ENCODE measurements around the gene PSME3.
"Not testable (repeated sequence)": the region's sequence is repeated elsewhere in the genome, so short reads cannot be mapped to it uniquely, and the experiment has no call there.

Gene PSME3

DNA sequence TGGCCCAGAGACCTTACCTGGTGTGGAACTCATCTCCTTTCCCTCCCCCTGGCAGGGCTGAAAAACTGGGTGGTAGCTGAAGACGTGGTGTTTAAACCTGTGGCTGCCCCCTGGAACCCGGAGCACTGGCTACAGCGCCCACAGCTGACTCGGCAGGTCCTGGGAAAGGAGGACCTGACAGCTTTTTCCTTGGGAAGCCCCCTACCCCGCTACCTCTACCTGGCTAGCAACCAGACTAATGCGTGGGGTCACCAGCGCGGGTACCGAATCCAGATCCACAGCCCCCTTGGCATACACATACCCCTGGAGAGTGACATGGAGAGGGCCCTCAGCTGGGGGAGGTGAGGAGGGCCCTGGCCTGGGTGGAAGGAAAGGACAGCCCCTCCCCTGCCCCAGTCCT is 15.8 kb downstream of the PSME3 start:
- in situ Hi-C loops (cut with MboI; ENCODE audit: low sequenced_read_pairs, unreplicated experiment), result no loop called here
- DNase-seq (ENCODE audit: low spot score), result no peak
- TF ChIP-seq, protein P1, sequence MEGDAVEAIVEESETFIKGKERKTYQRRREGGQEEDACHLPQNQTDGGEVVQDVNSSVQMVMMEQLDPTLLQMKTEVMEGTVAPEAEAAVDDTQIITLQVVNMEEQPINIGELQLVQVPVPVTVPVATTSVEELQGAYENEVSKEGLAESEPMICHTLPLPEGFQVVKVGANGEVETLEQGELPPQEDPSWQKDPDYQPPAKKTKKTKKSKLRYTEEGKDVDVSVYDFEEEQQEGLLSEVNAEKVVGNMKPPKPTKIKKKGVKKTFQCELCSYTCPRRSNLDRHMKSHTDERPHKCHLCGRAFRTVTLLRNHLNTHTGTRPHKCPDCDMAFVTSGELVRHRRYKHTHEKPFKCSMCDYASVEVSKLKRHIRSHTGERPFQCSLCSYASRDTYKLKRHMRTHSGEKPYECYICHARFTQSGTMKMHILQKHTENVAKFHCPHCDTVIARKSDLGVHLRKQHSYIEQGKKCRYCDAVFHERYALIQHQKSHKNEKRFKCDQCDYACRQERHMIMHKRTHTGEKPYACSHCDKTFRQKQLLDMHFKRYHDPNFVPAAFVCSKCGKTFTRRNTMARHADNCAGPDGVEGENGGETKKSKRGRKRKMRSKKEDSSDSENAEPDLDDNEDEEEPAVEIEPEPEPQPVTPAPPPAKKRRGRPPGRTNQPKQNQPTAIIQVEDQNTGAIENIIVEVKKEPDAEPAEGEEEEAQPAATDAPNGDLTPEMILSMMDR (IDR thresholded peaks at IDR 0.05; ENCODE audit: borderline replicate concordance, control extremely low read depth, extremely low read depth, insufficient read depth, missing control alignments), result no peak

DNA sequence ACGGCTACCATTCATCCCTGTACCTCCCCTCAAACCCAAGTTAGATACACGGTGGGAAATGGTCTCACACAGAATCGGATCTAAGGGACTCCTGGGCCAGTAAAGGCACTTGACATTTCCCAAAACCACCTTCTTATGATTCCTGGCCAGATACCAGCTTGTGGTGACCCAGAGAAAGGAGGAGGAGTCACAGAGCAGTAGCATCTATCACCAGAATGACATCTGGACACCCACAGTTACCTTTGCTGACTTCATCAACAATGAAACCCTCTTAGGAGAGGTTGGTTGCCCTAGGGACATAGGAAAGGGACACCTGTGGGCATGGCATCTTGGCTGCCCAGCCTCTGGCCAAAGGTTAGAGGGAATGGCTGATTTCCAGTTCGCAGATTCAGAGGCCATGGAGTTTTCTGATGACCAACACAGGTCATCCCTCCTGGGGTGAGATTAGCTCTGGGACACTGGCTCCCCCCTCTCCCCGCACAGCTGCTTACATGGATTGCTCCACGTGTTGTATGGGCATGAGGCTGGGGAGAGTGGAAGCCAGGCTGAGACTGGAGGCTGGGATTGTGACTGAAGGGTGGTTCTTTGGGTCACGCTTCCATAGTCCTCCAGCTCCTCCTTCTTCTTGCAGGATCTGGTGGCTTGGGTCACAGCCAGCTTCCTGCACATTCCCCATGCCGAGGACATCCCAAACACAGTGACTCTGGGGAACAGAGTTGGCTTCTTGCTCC is 16.4 kb downstream of the PSME3 start:
- in situ Hi-C loops (cut with MboI; ENCODE audit: low sequenced_read_pairs, unreplicated experiment), result no loop called here
- no peak for DNase-seq (ENCODE audit: low spot score)
- TF ChIP-seq, protein P1 (IDR thresholded peaks at IDR 0.05; ENCODE audit: borderline replicate concordance, control extremely low read depth, extremely low read depth, insufficient read depth, missing control alignments), result no peak

DNA sequence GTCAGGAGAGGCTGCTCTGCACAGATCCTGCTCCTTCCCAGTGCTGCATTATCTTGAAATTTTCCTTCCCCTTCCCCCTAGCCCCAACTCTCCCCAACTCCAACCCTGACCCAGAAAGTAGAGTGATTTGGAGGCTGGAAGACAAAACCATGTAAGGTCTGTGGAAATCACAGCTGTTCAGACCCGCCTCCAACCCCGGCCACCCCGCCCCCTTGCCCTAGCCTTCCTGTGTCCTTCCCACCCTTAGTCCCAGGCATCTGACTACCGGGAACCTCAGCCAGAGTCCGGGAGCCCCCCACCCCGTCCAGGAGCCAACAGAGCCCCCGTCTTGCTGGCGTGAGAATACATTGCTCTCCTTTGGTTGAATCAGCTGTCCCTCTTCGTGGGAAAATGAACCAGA is 17.8 kb downstream of the PSME3 start, which contains the start of gene AOC3:
TSS of gene AOC3 (plus strand) at position 246 of the 400 bp plus-strand sequence. CDS start at position 391, 145 bp downstream.
- TF ChIP-seq, protein P1 (IDR thresholded peaks at IDR 0.05; ENCODE audit: borderline replicate concordance, control extremely low read depth, extremely low read depth, insufficient read depth, missing control alignments), result no peak
- in situ Hi-C loops (cut with MboI; ENCODE audit: low sequenced_read_pairs, unreplicated experiment), result no loop called here
- no peak for DNase-seq (ENCODE audit: low spot score)

DNA sequence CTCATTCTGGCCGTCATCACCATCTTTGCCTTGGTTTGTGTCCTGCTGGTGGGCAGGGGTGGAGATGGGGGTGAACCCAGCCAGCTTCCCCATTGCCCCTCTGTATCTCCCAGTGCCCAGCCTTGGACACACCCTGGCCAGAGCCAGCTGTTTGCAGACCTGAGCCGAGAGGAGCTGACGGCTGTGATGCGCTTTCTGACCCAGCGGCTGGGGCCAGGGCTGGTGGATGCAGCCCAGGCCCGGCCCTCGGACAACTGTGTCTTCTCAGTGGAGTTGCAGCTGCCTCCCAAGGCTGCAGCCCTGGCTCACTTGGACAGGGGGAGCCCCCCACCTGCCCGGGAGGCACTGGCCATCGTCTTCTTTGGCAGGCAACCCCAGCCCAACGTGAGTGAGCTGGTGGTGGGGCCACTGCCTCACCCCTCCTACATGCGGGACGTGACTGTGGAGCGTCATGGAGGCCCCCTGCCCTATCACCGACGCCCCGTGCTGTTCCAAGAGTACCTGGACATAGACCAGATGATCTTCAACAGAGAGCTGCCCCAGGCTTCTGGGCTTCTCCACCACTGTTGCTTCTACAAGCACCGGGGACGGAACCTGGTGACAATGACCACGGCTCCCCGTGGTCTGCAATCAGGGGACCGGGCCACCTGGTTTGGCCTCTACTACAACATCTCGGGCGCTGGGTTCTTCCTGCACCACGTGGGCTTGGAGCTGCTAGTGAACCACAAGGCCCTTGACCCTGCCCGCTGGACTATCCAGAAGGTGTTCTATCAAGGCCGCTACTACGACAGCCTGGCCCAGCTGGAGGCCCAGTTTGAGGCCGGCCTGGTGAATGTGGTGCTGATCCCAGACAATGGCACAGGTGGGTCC is 18.4 kb downstream of the PSME3 start:
- DNase-seq (ENCODE audit: low spot score); in situ Hi-C loops (cut with MboI; ENCODE audit: low sequenced_read_pairs, unreplicated experiment): not testable (repeated sequence)

DNA sequence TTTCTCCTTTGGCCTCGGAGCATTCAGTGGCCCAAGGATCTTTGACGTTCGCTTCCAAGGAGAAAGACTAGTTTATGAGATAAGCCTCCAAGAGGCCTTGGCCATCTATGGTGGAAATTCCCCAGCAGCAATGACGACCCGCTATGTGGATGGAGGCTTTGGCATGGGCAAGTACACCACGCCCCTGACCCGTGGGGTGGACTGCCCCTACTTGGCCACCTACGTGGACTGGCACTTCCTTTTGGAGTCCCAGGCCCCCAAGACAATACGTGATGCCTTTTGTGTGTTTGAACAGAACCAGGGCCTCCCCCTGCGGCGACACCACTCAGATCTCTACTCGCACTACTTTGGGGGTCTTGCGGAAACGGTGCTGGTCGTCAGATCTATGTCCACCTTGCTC is 19.2 kb downstream of the PSME3 start:
- TF ChIP-seq, protein P1 (IDR thresholded peaks at IDR 0.05; ENCODE audit: borderline replicate concordance, control extremely low read depth, extremely low read depth, insufficient read depth, missing control alignments), result no peak
- no peak for DNase-seq (ENCODE audit: low spot score)
- in situ Hi-C loops (cut with MboI; ENCODE audit: low sequenced_read_pairs, unreplicated experiment), result no loop called here

DNA sequence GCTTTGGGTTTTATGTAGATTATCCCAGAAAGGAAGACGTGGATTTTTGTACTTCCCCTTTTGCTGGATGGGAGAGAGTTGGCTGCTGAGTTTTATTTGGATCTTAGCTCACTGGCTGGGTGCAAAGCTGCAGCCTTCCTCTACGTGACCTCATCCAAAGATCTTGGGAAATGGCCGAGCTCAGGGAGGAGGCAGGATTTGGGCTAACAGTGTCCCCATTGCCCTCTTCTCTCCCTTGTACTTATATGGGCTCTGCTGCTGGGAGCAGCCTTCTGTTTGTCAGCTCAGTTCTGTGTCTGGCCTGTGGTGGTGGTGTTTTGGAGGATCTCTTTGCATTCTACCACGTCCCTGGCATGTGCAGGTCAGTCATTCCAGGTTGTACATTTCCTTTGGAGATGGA is 19.8 kb downstream of the PSME3 start:
- in situ Hi-C loops (cut with MboI; ENCODE audit: low sequenced_read_pairs, unreplicated experiment), result no loop called here
- no peak for DNase-seq (ENCODE audit: low spot score)
- TF ChIP-seq, protein P1 (IDR thresholded peaks at IDR 0.05; ENCODE audit: borderline replicate concordance, control extremely low read depth, extremely low read depth, insufficient read depth, missing control alignments), result no peak

DNA sequence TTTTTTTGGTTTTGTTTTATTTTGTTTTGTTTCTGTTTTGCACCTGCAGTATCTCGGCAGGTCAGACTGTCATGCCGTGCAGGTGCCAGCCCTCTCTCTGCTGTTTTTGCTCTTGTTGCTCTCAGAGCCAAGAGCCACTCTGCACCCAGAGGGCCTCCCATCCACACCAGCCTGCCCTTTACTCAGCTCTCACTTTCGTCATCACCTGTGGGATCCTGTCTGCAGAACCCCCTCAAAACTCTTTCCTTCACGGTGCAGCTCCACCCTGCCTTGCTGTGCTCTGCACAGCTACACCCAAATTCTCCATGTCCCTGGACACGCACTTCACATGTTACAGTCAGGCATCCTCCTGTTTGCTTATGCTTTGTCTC is 20.4 kb downstream of the PSME3 start:
- in situ Hi-C loops (cut with MboI; ENCODE audit: low sequenced_read_pairs, unreplicated experiment), result no loop called here
- TF ChIP-seq, protein P1 (IDR thresholded peaks at IDR 0.05; ENCODE audit: borderline replicate concordance, control extremely low read depth, extremely low read depth, insufficient read depth, missing control alignments), result no peak
- DNase-seq (ENCODE audit: low spot score), result no peak

All from GM13976 (cell line).